Measurements from ENCODE around the gene SOBP. TPM values are rescaled to one million over a fixed set of nuclear protein-coding genes. Genes with fewer than 3 reads are reported as not detected.

Gene SOBP
- total RNA-seq, 4 donors from 2014 or later: 16.2 to 29.9 (median 19.2) TPM

DNA sequence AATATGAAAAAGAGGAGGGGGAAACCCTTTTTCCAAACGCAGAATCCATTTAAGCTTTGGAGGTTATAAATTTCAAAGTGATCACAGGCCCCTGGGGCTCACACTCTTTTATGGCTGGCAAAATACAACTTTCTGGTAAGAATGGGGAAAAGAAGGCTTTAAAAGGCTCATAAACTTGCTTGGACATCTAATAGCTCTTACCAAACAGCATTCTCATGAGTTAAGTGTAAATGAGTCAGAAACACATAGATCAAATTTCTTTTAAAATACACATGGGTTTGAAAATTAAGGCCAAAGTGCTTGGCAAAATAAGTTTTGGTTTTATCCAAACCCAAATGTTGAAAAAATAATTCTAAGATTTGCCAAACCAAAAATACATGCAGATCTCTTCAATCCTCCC is 154.6 kb downstream of the SOBP start:
- Histone ChIP-seq H3K27ac (no peak overlapping the region), H3K27me3 (no peaks in the 10 kb centered on the region), H3K4me1 (peaks cover 0 to 31% (median 14%) of the 10 kb centered on the region in 3 donors), H3K36me3 (no peaks in the 10 kb centered on the region), H3K9me3 (no peaks in the 10 kb centered on the region), H3K4me3 (no peak overlapping the region)
- no peak for ATAC-seq
- 80 to 100% methylated on average over 1 of the region's 1 CpG for WGBS, 2 donors (ENCODE audit: low coverage in 1 of 2)
- TF ChIP-seq POLR2AphosphoS5 (IDR thresholded peaks at IDR 0.05): no peak
- TF ChIP-seq, protein P1, sequence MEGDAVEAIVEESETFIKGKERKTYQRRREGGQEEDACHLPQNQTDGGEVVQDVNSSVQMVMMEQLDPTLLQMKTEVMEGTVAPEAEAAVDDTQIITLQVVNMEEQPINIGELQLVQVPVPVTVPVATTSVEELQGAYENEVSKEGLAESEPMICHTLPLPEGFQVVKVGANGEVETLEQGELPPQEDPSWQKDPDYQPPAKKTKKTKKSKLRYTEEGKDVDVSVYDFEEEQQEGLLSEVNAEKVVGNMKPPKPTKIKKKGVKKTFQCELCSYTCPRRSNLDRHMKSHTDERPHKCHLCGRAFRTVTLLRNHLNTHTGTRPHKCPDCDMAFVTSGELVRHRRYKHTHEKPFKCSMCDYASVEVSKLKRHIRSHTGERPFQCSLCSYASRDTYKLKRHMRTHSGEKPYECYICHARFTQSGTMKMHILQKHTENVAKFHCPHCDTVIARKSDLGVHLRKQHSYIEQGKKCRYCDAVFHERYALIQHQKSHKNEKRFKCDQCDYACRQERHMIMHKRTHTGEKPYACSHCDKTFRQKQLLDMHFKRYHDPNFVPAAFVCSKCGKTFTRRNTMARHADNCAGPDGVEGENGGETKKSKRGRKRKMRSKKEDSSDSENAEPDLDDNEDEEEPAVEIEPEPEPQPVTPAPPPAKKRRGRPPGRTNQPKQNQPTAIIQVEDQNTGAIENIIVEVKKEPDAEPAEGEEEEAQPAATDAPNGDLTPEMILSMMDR (IDR thresholded peaks at IDR 0.05): no peak
- TF ChIP-seq POLR2A (IDR thresholded peaks at IDR 0.05): no peak
- TF ChIP-seq EP300 (IDR thresholded peaks at IDR 0.05): no peak

DNA sequence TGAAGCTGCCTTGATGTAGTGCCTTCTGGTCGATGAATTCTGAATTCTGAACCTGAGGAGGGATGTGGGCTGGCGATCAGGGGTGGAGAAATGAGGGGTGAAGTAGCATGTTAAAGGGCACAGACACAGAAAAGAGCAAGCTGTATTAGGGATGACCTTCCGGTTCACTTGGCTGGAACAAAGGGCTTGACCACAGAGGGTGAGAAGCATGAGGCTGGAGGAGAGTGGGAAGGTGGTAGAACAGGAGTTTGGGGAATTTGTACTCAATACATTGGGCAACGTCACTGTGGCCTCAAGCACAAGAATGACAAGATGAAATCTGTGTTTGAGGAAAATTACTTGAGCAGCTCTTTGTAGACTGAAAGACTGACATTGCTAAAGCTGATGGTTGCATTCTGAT is 155.8 kb downstream of the SOBP start:
- no peak for ATAC-seq
- Histone ChIP-seq H3K27ac (no peak overlapping the region), H3K36me3 (no peaks in the 10 kb centered on the region), H3K9me3 (no peaks in the 10 kb centered on the region), H3K27me3 (no peaks in the 10 kb centered on the region), H3K4me3 (no peak overlapping the region), H3K4me1 (peaks cover 0 to 30% (median 14%) of the 10 kb centered on the region in 3 donors)
- 87 to 91% methylated on average over 3 to 4 of the region's 4 CpGs for WGBS, 2 donors (ENCODE audit: low coverage in 1 of 2)
- TF ChIP-seq, protein P1 (IDR thresholded peaks at IDR 0.05): no peak
- TF ChIP-seq EP300 (IDR thresholded peaks at IDR 0.05) (no peak), POLR2A (IDR thresholded peaks at IDR 0.05) (no peak), POLR2AphosphoS5 (IDR thresholded peaks at IDR 0.05) (no peak)

DNA sequence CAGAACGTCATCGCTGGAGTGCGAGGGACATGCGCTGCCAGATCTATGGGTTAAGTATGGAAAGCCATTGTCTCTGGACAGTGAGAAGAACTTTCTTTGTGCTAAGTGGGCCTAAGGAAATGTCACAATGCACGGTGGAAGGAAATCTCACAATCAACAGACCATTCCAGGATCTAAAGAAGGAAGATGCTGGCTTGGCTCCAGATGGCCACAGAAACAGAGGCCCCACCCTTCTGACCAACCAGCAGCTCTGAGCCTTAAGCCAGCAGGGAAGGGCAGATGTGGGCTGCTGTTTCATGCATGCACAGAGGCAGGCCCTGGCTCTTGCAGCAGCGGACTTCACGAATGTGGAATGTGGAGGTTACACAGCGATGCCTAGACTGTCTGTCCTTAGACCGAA is 156.3 kb downstream of the SOBP start:
- Histone ChIP-seq H3K4me1 (peaks cover 0 to 26% (median 13%) of the 10 kb centered on the region in 3 donors), H3K27ac (no peak overlapping the region)

DNA sequence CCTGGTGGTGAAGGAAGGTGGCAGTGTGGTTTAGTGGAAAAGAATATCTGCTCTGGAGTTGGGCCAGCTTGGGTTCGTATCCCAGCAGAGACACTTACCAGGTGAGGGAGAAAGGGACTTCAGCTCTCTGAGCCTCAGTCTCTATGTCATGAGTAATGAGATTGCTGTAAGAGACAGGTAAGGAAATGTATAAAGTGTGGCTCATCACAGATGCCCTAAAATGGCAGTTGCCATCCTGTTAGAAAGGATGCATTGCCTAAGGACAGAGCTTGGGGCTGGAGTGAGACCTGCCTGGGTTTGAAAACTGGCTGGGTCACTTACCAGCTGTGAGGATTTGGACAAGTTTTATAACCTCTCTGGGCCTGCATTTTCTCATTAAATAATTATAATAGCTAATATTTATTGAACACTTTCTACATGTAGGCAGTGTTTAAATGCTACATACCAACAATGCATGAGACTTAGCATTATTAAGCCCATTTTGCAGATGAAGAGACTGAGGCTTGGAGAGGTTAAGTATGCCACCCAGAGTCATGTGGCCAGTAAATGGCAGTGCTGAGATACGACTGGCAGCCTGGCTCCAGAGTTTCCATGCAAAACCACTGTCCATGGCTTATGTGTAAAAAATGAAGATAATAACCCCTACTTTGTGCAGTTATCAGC is 157.0 kb downstream of the SOBP start:
- TF ChIP-seq POLR2AphosphoS5 (IDR thresholded peaks at IDR 0.05) (no peak), EP300 (IDR thresholded peaks at IDR 0.05) (no peak)
- Histone ChIP-seq H3K27me3 (no peaks in the 10 kb centered on the region), H3K36me3 (no peaks in the 10 kb centered on the region), H3K27ac (no peak overlapping the region), H3K4me3 (no peak overlapping the region), H3K9me3 (no peaks in the 10 kb centered on the region), H3K4me1 (peaks cover 0 to 18% (median 6%) of the 10 kb centered on the region in 3 donors)
- no peak for ATAC-seq
- WGBS, 2 donors (ENCODE audit: low coverage in 1 of 2): 77 to 100% methylated on average over 1 to 2 of the region's 2 CpGs

More for the DNA sequence above, 156.3 kb downstream of the SOBP start:
- WGBS, 2 donors (ENCODE audit: low coverage in 1 of 2): 53 to 88% methylated on average over 4 to 8 of the region's 9 CpGs
- no peak overlapping the region for H3K4me3 ChIP-seq
- peak; percentile 88 for ATAC-seq
- no peaks in the 10 kb centered on the region for H3K36me3 ChIP-seq
- H3K9me3 ChIP-seq: no peaks in the 10 kb centered on the region
- TF ChIP-seq POLR2AphosphoS5 (IDR thresholded peaks at IDR 0.05): no peak
- no peak for TF ChIP-seq POLR2A (IDR thresholded peaks at IDR 0.05)
- TF ChIP-seq EP300 (IDR thresholded peaks at IDR 0.05): no peak
- TF ChIP-seq, protein P1 (IDR thresholded peaks at IDR 0.05): no peak
- H3K27me3 ChIP-seq: no peaks in the 10 kb centered on the region

DNA sequence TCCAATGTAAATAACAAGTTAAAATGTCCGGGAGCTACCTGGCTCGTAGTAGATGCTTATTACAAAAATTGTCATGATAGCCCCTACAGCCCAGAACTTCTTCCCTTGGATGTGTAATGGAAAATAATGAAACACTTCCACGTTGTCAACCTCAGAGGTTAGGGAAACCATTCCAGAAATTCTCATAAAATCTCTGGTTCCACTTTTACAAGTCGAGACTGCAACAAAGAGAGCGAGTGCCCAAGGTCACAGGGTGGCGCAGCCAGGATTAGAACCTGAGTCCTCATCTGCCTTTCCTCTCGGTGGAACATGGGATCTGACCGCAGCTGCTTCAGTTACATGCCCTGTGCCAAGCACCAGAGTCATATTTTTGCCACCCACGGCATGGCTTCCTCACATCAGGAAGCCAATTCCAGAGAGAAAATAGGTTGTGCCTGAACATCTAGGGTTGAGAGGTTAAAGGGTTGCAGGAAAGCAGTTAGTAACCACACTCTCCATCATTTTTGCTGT is 157.6 kb downstream of the SOBP start:
- no peak overlapping the region for H3K27ac ChIP-seq
- no peaks in the 10 kb centered on the region for H3K27me3 ChIP-seq
- no peaks in the 10 kb centered on the region for H3K36me3 ChIP-seq
- TF ChIP-seq EP300 (IDR thresholded peaks at IDR 0.05): no peak
- TF ChIP-seq POLR2A (IDR thresholded peaks at IDR 0.05): no peak
- no peak for TF ChIP-seq POLR2AphosphoS5 (IDR thresholded peaks at IDR 0.05)
- TF ChIP-seq, protein P1 (IDR thresholded peaks at IDR 0.05): no peak
- ATAC-seq: no peak
- no peak overlapping the region for H3K4me3 ChIP-seq
- H3K9me3 ChIP-seq: no peaks in the 10 kb centered on the region
- H3K4me1 ChIP-seq: peaks cover 0 to 13% (median 4%) of the 10 kb centered on the region in 3 donors
- 87 to 93% methylated on average over 5 to 6 of the region's 9 CpGs for WGBS, 2 donors (ENCODE audit: low coverage in 1 of 2)
